Body of pancreas (tissue), 4 donors: ENCODE data around the gene CADM2. TPM values are rescaled to one million over a fixed set of nuclear protein-coding genes. Genes with fewer than 3 reads are reported as not detected.

Source experiments
- ATAC-seq: fragments of 150-250 bp; one replicate; pipeline ENCODE4 v1.9.1; 2016
- DNase-seq, 4 donors: peaks; one replicate each; pipeline ENCODE4 v3.0.0-alpha.2; 2019
- H3K27ac ChIP-seq, 4 donors: fragments of 200-600 bp; sonication (generic); 1 replicate in 3 of 4; 2 replicates in 1 of 4; pipeline versions ENCODE4 v1.5.1 to v1.6.1; 2016 to 2019; ENCODE audit warnings: mild to moderate bottlenecking in 1 of 4, mixed read lengths in 1 of 4, moderate library complexity in 1 of 4
- H3K27me3 ChIP-seq, 2 donors: fragments of 200-600 bp; sonication (generic); one replicate each; pipeline ENCODE4 v1.6.0; 2016; ENCODE audit warnings: mild to moderate bottlenecking in 1 of 2
- H3K36me3 ChIP-seq, 2 donors: fragments of 200-600 bp; sonication (generic); replicated peaks in 1 of 2; 2 replicates each; pipeline ENCODE4 v1.5.1; 2016; ENCODE audit warnings: low read depth in 2 of 2; ENCODE audit not compliant: insufficient read depth in 1 of 2
- H3K4me1 ChIP-seq: fragments of 200-600 bp; sonication (generic); one replicate; pipeline ENCODE4 v1.6.0; 2016
- H3K4me3 ChIP-seq, 2 donors: fragments of 200-600 bp; sonication (generic); 1 replicate in 1 of 2; 2 replicates in 1 of 2; pipeline ENCODE4 v1.5.1; 2016 to 2019
- H3K9me3 ChIP-seq, 3 donors: fragments of 200-600 bp; sonication (generic); 1 replicate in 2 of 3; 2 replicates in 1 of 3; pipeline ENCODE4 v1.5.1; 2016
- CTCF ChIP-seq, 7 experiments: fragments of 450-650 bp in 4 of 7; fragments of 200-600 bp in 3 of 7; sonication (generic) in 3 of 7; IDR thresholded peaks; one replicate each; pipeline ENCODE4 v1.5.1; 2016 to 2019; ENCODE audit warnings: antibody characterized with exemption in 7 of 7
- POLR2A ChIP-seq, 3 donors: fragments of 450-650 bp; IDR thresholded peaks; one replicate each; pipeline ENCODE4 v1.6.1; 2016; ENCODE audit warnings: antibody characterized with exemption in 3 of 3, mild to moderate bottlenecking in 2 of 3
- WGBS, 2 donors: methylation state at CpG; one replicate each; pipeline ENCODE4 v1.1.5; 2017; 5-methylcytosine and 5-hydroxymethylcytosine counted together
- intact Hi-C: fragments of 100-400 bp; cut with DNase I; formaldehyde crosslinking; loops from one replicate; pipeline ENCODE4 v1.15.1; 2023
- total RNA-seq, 2 donors: library from RNA; depleted of rRNA; stranded (reverse); fragments of >200 nt; gene quantifications; one replicate each; pipeline ENCODE4 v1.1.0, GENCODE V29; 2016

CADM2 gene
- total RNA-seq, 2 donors from 2014 or later: 0.26 to 1.3 TPM

- H3K27ac ChIP-seq: no peak overlapping the region
- no peak overlapping the region for H3K4me3 ChIP-seq
- H3K4me1 ChIP-seq: no peaks in the 10 kb centered on the region
- DNase-seq (no peak), ATAC-seq (no peak)
- TF ChIP-seq POLR2A (IDR thresholded peaks at IDR 0.05): no peak
- no peak for TF ChIP-seq CTCF (IDR thresholded peaks at IDR 0.05)
- intact Hi-C loops: no loop called here
- H3K36me3 ChIP-seq: no peaks in the 10 kb centered on the region
- H3K27me3 ChIP-seq: no peaks in the 10 kb centered on the region
- 63 to 79% methylated on average over 2 of the region's 2 CpGs for WGBS, 2 donors
- no peaks in the 10 kb centered on the region for H3K9me3 ChIP-seq
These were observed 82.8 kb downstream of the CADM2 start for GRCh38 chr3:85041562-85042055.

DNA sequence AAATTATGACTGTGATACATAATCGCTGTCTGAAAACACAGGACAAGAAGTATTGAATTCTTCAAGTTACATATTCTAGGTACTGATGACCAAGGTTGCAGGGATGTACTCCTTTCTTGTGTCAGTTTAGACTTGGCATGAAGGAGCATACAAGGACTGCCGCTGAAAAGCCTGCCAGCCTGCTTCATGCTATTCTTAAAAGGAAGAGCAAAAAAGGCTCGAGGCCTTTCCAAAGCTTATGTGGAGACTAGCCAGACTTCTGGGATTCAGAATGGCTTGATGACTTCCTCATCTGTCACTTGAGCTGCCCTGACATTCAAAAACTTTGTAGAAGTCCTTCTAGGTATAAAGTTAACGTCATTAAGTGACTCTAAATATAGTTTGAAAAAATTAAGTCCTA lies 92.0 kb downstream of the CADM2 start:
- Histone ChIP-seq H3K4me3 (no peak overlapping the region), H3K9me3 (no peaks in the 10 kb centered on the region), H3K27ac (no peak overlapping the region), H3K4me1 (no peaks in the 10 kb centered on the region), H3K36me3 (no peaks in the 10 kb centered on the region), H3K27me3 (no peaks in the 10 kb centered on the region)
- ATAC-seq: no peak
- no peak for DNase-seq
- WGBS, 2 donors: 62 to 71% methylated on average over 4 of the region's 4 CpGs
- intact Hi-C loops: no loop called here
- TF ChIP-seq CTCF (IDR thresholded peaks at IDR 0.05): no peak
- no peak for TF ChIP-seq POLR2A (IDR thresholded peaks at IDR 0.05)

GRCh38 chr3:85051786-85052185 lies 93.0 kb downstream of the CADM2 start:
- intact Hi-C loops: no loop called here
- H3K4me1 ChIP-seq: no peaks in the 10 kb centered on the region
- no peak overlapping the region for H3K4me3 ChIP-seq
- no peaks in the 10 kb centered on the region for H3K36me3 ChIP-seq
- no peak for TF ChIP-seq CTCF (IDR thresholded peaks at IDR 0.05)
- no peak for TF ChIP-seq POLR2A (IDR thresholded peaks at IDR 0.05)
- H3K27ac ChIP-seq: no peak overlapping the region
- DNase-seq (no peak), ATAC-seq (no peak)
- WGBS, 2 donors: 35 to 39% methylated on average over 1 of the region's 1 CpG
- no peaks in the 10 kb centered on the region for H3K27me3 ChIP-seq
- H3K9me3 ChIP-seq: no peaks in the 10 kb centered on the region

DNA sequence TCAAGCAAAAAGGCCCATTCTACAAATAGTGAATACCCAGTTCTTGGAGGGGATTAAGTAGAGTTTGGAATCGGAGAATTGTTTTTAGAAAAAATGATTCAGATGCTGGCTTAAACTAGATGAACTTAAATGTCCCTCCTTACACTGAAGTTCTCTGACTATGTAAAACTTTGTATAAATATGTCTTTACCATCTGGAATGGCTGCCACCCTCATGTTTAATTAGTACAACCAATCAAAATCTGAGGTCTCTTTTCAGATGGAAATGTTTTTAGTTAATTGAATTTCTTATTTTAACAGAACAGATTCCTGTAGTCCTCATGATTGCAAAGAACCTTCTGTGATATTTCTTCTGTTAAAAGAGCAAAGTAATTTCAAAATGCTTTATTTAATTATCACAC lies 94.8 kb downstream of the CADM2 start:
- no peak for DNase-seq
- 89 to 94% methylated on average over 1 of the region's 1 CpG for WGBS, 2 donors
- intact Hi-C loops: no loop called here

More for the DNA sequence above, 94.8 kb downstream of the CADM2 start:
- Histone ChIP-seq H3K36me3 (no peaks in the 10 kb centered on the region), H3K4me3 (no peak overlapping the region), H3K9me3 (no peaks in the 10 kb centered on the region), H3K27ac (no peak overlapping the region), H3K27me3 (no peaks in the 10 kb centered on the region), H3K4me1 (no peaks in the 10 kb centered on the region)
- TF ChIP-seq POLR2A (IDR thresholded peaks at IDR 0.05) (no peak), CTCF (IDR thresholded peaks at IDR 0.05) (no peak)
- no peak for ATAC-seq
